GM04504 (cell line): ENCODE data around the gene KCNT1.
A peak's percentile ranks its signal among the peaks of the same experiment; 100 is the strongest.
"Not testable (repeated sequence)": the region's sequence is repeated elsewhere in the genome, so short reads cannot be mapped to it uniquely, and the experiment has no call there.

ENCODE experiments used
- DNase-seq: peaks from one replicate; pipeline ENCODE4 v3.0.0-alpha.2; 2012; ENCODE audit warnings: low read depth

KCNT1 gene

GRCh38 chr9:135701959-135702721, at the start of gene KCNT1:
TSS of gene KCNT1 (plus strand) at chr9:135702185. CDS start at chr9:135702259, 74 bp downstream.
- peak; percentile 5 for DNase-seq

- DNase-seq = no peak
These were observed 46.7 kb upstream of the KCNT1 start for GRCh38 chr9:135655317-135655716.

- DNase-seq = no peak
These were observed 44.6 kb upstream of the KCNT1 start for GRCh38 chr9:135657416-135657815.

- DNase-seq = no peak
These were observed 42.7 kb upstream of the KCNT1 start for GRCh38 chr9:135659252-135659651.

GRCh38 chr9:135660407-135660806, 41.6 kb upstream of the KCNT1 start:
- DNase-seq = no peak

- no peak for DNase-seq
These were observed 40.0 kb upstream of the KCNT1 start for GRCh38 chr9:135661816-135662560.

GRCh38 chr9:135662758-135663450, 39.1 kb upstream of the KCNT1 start, which contains the start of gene LCN9:
TSS of gene LCN9 (plus strand) at chr9:135663309. CDS start at chr9:135663322, 13 bp downstream.
- no peak for DNase-seq

GRCh38 chr9:135663451-135663770, 38.6 kb upstream of the KCNT1 start:
- no peak for DNase-seq

- no peak for DNase-seq
These were observed 38.1 kb upstream of the KCNT1 start for GRCh38 chr9:135663857-135664256.

GRCh38 chr9:135664266-135664665, 37.7 kb upstream of the KCNT1 start:
- no peak for DNase-seq

- DNase-seq = no peak
These were observed 36.9 kb upstream of the KCNT1 start for GRCh38 chr9:135664801-135665794.

- no peak for DNase-seq
These were observed 36.2 kb upstream of the KCNT1 start for GRCh38 chr9:135665795-135666189.

GRCh38 chr9:135666534-135667462, 35.2 kb upstream of the KCNT1 start:
- DNase-seq = no peak

- no peak for DNase-seq
These were observed 34.5 kb upstream of the KCNT1 start for GRCh38 chr9:135667463-135668001.

GRCh38 chr9:135669018-135669417, 33.0 kb upstream of the KCNT1 start:
- DNase-seq = not testable (repeated sequence)

- DNase-seq = no peak
These were observed 32.2 kb upstream of the KCNT1 start for GRCh38 chr9:135669616-135670285.

- no peak for DNase-seq
These were observed 31.0 kb upstream of the KCNT1 start for GRCh38 chr9:135670721-135671590.

GRCh38 chr9:135671591-135672041, 30.4 kb upstream of the KCNT1 start:
- DNase-seq = no peak
